Measurements from ENCODE around the gene AMPD2.

- TF ChIP-seq POLR2A (IDR thresholded peaks at IDR 0.05; ENCODE audit: low read depth, low read length) (no peak), POLR2AphosphoS5 (IDR thresholded peaks at IDR 0.05; ENCODE audit: low read depth, low read length) (no peak), TAF1 (IDR thresholded peaks at IDR 0.05; ENCODE audit: low read depth, low read length) (no peak), POU2F2 (IDR thresholded peaks at IDR 0.05; ENCODE audit: low read depth, low read length) (no peak), PAX5 (IDR thresholded peaks at IDR 0.05; ENCODE audit: insufficient read depth, low read length, severe bottlenecking) (no peak)
Measured at GRCh38 chr1:109629372-109630030, 9.9 kb downstream of the AMPD2 start.
